GM19025 (cell line): Measurements from ENCODE around the gene RASA3.

Experiments used
- ATAC-seq: cut with Tn5 transposase; IDR thresholded peaks from one replicate; pipeline ENCODE4 v1.9.1; 2021; ENCODE audit warnings: mild to moderate bottlenecking, low read depth, moderate library complexity; ENCODE audit not compliant: unreplicated experiment

The RASA3 gene

GRCh38 chr13:113974304-113975281, 157.8 kb downstream of the RASA3 start:
- no peak for ATAC-seq

DNA sequence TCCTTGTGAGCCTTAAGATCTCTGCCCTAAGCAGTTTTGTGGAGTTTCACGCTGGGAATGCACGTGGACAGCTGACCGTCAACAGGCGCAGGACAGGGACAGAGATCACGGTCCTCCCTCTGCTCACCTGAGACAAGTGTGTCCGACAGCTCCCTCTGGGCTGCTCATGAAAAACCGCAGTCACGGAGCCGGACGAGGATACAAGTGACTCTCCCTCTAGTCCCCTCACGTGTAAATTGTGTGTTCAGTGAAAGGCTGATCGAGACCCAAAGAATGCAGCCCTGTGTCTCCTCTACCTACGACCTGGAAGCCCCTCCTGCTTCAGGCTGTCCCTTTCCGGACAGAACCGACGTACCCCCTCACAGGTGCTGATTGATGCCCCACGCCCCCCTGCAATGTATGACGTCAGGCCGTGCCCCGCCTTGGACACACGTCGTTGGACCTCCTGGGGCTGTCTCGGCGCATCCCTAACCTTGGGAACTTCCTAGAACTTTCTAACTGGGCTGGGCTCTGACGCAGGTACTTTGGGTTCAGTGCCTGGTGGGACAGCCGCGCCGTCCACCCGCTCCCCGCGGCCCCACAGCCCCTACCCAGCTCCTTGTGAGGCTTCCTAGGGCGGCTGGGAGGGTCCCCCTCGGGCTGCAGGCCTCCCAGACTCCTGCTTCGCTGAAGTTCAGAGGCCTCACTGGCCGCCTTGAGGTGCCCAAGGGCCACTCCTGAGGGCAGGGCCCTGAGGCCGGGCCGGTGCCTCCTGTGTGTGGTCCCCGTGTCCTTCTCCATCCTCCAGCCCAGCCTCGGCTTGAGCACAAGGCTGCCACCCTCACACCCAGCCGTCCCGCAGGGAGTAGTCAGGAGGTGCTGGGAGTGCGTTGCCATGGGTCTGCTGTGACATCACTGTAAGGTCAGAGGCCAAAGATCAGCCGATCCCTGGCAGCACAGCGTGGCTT, 158.9 kb downstream of the RASA3 start, which contains the start of gene C13orf46:
Gene C13orf46 (minus strand): TSS at position 859 of the 947 bp plus-strand sequence. CDS start 79 bp downstream, at position 780.
- no peak for ATAC-seq

- ATAC-seq: no peak
Observed at GRCh38 chr13:113972451-113973217, 159.8 kb downstream of the RASA3 start.

GRCh38 chr13:113971471-113972231, 160.8 kb downstream of the RASA3 start:
- ATAC-seq: no peak

GRCh38 chr13:113970810-113971470, 161.5 kb downstream of the RASA3 start:
- ATAC-seq: no peak

GRCh38 chr13:113969973-113970611, 162.3 kb downstream of the RASA3 start:
- ATAC-seq: no peak

GRCh38 chr13:113969311-113969972, 163.0 kb downstream of the RASA3 start:
- no peak for ATAC-seq

DNA sequence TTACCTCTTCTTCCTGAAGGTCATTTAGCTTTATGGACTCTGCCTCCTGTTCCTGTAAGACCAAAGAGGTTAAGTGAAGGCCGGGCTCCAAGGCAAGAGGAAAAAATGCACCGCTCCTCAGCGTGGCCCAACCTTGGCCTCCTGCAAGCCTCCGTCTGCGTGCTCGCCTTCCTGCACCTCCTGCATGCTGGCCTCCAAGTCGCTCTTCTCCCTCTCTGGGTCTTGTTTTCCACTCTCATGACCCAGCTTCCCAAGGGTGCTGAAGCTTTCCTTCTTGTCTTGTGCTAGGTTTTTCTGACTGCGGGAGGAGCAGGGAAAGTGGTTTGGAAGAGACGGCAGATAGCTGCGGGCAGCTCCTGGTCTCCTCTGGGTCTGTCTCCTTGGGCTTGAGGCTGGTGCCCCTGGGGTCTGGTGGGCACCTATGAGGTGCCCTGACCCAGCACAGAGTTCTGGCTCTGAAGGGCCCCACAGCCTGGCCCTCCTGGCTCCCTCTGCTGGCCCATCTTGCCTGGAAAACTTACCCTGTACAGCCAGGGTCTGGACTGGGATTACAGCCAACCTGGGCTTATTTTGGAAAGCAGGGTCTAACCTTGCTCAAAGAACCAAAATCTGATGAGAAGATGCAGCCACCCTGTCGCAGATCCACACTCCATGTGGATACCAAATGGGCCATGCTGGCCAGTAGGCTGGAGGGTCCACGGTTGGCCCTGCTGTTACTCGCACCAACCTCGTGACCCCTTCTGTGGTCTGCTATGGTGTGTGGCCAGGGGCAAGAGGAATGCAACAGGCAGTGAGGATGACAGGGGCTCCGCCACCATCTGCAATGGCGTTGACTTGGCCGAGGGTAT, 163.7 kb downstream of the RASA3 start:
- no peak for ATAC-seq

DNA sequence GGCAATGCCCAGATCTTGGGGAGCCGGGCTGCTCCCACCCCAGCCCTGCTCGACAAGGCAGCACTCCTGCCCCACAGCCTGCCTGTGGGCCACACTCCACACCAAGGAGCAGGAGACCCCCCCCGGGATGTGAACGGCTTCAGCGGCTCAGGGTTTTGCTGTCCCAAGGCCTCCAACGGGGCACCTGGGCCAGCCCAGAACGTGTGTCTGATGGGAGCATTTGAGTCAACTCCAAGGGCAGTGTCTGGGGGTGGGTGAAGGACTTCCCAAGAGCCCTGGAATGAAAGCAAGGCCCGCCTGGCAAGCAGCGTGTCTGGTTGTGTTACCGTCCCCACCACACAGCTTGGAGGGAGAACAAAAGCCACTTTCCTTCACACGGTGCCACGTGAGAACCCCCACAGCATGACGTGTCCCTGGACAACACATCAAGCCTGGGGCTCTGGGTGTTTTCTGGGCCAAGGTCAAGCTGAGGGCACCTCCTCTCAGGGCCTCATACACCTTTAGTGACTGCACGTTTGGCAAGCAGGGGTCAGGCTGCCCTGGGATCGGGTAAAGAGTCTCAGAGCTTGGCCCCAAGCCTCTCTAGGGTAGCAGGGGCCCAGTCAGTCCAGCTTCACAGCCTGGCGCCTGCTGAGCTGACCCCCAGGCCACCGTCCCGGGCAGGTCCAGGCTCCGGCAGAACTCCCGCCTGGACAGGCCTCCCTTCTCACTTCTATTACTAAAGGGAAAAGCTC, 164.5 kb downstream of the RASA3 start:
- no peak for ATAC-seq

DNA sequence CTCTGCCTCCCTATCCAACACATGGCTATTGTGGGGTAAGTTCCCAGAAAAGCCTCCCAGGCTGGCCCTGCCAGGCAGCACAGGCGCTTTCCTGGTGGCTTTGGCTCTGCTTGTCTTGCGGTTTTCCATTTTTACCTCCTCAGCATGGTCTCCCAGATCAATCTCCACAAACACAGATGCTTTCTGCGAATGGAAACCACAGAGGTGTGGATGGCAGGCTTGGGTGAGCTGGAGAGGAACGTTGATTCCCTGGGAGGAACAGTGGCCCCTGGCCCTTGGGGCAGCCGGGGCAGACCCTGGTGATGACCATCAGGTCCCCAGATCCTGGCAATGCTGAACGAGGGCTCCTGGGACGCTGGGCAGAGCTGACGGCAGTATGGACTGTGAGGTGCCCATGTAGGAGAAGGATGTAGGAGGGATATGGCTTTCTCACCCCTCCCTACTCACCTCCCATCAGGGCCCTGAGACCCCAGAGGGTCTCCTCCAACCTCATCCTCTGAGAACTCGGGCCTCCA, 165.2 kb downstream of the RASA3 start:
- ATAC-seq: no peak

GRCh38 chr13:113965968-113966884, 166.2 kb downstream of the RASA3 start:
- no peak for ATAC-seq

DNA sequence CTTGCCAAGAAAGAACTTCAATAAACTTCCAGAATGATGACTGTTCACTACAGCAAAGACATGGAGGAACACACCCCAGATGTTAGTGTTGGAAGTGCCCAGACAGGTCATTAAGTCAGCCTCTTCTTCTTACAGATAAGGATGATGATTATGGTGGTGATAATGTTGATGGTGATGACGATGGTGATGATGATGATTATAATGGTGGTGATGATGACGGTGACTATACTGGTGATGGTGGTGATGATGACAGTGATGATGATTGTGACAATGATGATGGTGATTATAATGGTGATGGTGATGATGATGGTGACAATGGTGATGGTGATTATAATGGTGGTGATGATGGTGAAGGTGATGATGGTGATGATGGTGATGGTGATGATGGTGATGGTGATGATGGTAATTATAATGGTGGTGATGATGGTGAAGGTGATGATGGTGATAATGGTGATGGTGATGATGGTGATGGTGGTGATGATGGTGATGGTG, 167.0 kb downstream of the RASA3 start:
- ATAC-seq: no peak

DNA sequence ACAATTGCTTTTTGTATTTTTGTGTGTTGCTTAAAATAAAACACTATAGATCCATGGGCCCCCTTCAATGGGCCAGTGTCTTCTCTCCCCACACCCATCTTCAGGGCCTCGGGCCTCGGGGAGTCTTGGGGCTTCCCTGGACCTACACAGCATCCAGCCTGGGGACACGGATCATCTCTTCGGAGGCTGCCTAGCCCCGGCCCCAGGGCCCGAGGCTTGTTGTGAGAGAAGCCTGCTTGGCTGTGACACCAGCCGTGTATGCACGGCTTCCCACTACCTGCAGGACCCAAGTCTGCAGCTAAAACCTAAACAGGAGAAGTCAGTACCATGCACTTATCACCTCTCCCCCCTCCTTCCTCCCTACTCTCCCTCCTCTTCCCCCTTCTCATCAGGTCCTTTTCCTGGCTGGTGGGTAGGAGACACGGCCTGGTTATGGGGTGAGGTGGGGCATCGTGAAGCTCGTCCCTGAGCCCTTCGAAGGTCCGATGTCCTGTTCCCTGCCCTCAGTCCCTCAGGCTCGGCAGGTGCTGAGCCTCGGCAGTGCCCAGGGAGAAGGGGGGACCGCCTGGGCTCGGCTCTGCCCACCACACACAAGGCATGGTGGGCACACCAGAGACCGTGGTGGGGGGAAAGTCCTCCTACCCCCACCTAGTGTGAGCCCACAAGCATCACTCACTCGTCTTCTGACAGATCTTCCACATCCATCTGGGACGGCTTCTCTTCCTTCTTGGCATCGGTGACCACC, 168.0 kb downstream of the RASA3 start:
- no peak for ATAC-seq

DNA sequence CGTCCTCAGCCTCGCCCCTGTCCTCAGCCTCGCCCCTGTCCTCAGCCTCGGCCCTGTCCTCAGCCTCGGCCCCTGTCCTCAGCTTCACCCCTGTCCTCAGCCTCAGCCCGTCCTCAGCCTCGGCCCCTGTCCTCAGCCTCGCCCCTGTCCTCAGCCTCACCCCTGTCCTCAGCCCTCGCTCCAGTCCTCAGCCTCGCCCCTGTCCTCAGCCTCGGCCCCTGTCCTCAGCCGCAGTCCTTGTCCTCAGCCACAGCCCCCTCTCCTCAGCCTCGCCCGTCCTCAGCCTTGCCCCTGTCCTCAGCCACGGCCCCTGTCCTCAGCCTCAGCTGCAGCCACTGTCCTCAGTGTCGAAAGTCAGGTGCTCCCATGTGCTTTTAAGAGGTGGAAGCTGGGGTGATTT, 169.0 kb downstream of the RASA3 start:
- ATAC-seq: no peak
